SK-N-SH treated with all-trans-retinoic acid at 6 μM for 48 hours (cell line): ENCODE data around the gene FYN.

Experiments used
- ARNTL ChIP-seq: fragments of 450-650 bp; formaldehyde crosslinking; IDR thresholded peaks from 2 replicates; pipeline ENCODE4 v1.5.0; 2020; ENCODE audit warnings: low read depth, mild to moderate bottlenecking, moderate library complexity, borderline replicate concordance
- ISL1 ChIP-seq: fragments of 250-450 bp; sonication (Bioruptor Pico); IDR thresholded peaks from 2 replicates; pipeline ENCODE4 v2.1.2; 2022; ENCODE audit warnings: mild to moderate bottlenecking, moderate library complexity
- PPARA ChIP-seq: fragments of 250-450 bp; sonication (Bioruptor Pico); IDR thresholded peaks from 2 replicates; pipeline ENCODE4 v1.5.0; 2020; ENCODE audit warnings: mild to moderate bottlenecking, borderline replicate concordance
- ZFP3 ChIP-seq: fragments of 250-450 bp; sonication (Bioruptor Pico); IDR thresholded peaks from 2 replicates; pipeline ENCODE4 v1.5.0; 2020; ENCODE audit warnings: mild to moderate bottlenecking, moderate library complexity

GRCh38 chr6:111686249-111686931 lies 186.9 kb downstream of the FYN start:
- TF ChIP-seq PPARA (CRISPR knock-in tag) (no peak), ZFP3 (CRISPR knock-in tag) (no peak), ISL1 (CRISPR knock-in tag) (no peak), ARNTL (no peak)
